ENCODE data around the gene IP6K3. TPM values are rescaled to one million over a fixed set of nuclear protein-coding genes. Genes with fewer than 3 reads are reported as not detected.
A peak's percentile ranks its signal among the peaks of the same experiment; 100 is the strongest.

The IP6K3 gene
- total RNA-seq, 5 donors from 2014 or later (not counting 1 experiment from before 2014, with no cell fraction given), result not detected

GRCh38 chr6:33744895-33745546 is 1.7 kb downstream of the IP6K3 start:
- ATAC-seq (replicated peaks in 1 of 4) (peak in 1 of 4 experiments; percentile 20), DNase-seq (no peak)
- Mint-ChIP-seq H3K27ac (no peak overlapping the region), H3K4me1 (peaks cover 2 to 8% (median 3%) of the 10 kb centered on the region in 3 donors), H3K27me3 (peaks cover 18 to 26% of the 10 kb centered on the region in 2 donors), H3K36me3 (no peaks in the 10 kb centered on the region), H3K9me3 (no peaks in the 10 kb centered on the region), H3K4me3 (no peak overlapping the region)
- Histone ChIP-seq H3K27ac (ENCODE audit: low read length) (no peak overlapping the region), H3K36me3 (ENCODE audit: control insufficient read depth in 2 of 2, extremely low read depth in 1 of 2, insufficient read depth in 1 of 2, low read length in 1 of 2) (no peaks in the 10 kb centered on the region), H3K9me3 (no peaks in the 10 kb centered on the region), H3K4me3 (ENCODE audit: control insufficient read depth in 1 of 2, extremely low read depth in 1 of 2, low read length in 1 of 2) (no peak overlapping the region), H3K27me3 (replicated peaks in 1 of 2; ENCODE audit: control insufficient read depth in 2 of 2, extremely low read depth in 1 of 2, insufficient read depth in 2 of 2, low read length in 1 of 2) (peaks cover 0 to 39% of the 10 kb centered on the region in 2 experiments), H3K4me1 (ENCODE audit: control insufficient read depth in 1 of 2, extremely low read depth in 1 of 2, insufficient read depth in 2 of 2, low read length in 2 of 2) (peaks cover 0 to 6% of the 10 kb centered on the region in 2 experiments)
- 79% methylated on average over 10 of the region's 13 CpGs for WGBS (ENCODE audit: insufficient coverage)
- ChIA-PET POLR2A (no interaction called here), CTCF (interaction anchor here (0.6 to 1.4 kb wide), 6 partner anchors 34 to 315 kb away, joined by 3 to 4 read pairs (median 3); partner anchors contain the start of gene UQCC2 (in 1 of the 2))

GRCh38 chr6:33744001-33744848 is 2.5 kb downstream of the IP6K3 start:
- H3K27me3 Mint-ChIP-seq, result peaks cover 18 to 26% of the 10 kb centered on the region in 2 donors
- POLR2A ChIA-PET, result no interaction called here
- Histone ChIP-seq H3K27ac (ENCODE audit: low read length) (no peak overlapping the region), H3K4me3 (ENCODE audit: control insufficient read depth in 1 of 2, extremely low read depth in 1 of 2, low read length in 1 of 2) (no peak overlapping the region), H3K36me3 (ENCODE audit: control insufficient read depth in 2 of 2, extremely low read depth in 1 of 2, insufficient read depth in 1 of 2, low read length in 1 of 2) (no peaks in the 10 kb centered on the region), H3K27me3 (replicated peaks in 1 of 2; ENCODE audit: control insufficient read depth in 2 of 2, extremely low read depth in 1 of 2, insufficient read depth in 2 of 2, low read length in 1 of 2) (peaks cover 0 to 46% of the 10 kb centered on the region in 2 experiments), H3K9me3 (no peaks in the 10 kb centered on the region), H3K4me1 (ENCODE audit: control insufficient read depth in 1 of 2, extremely low read depth in 1 of 2, insufficient read depth in 2 of 2, low read length in 2 of 2) (peaks cover 0 to 6% of the 10 kb centered on the region in 2 experiments)
- H3K4me3 Mint-ChIP-seq, result no peak overlapping the region
- H3K9me3 Mint-ChIP-seq, result no peaks in the 10 kb centered on the region
- H3K36me3 Mint-ChIP-seq, result no peaks in the 10 kb centered on the region
- ATAC-seq (replicated peaks in 1 of 4) (peak; percentile 74 to 89 (median 78)), DNase-seq (peak; percentile 28 to 84 (median 63))
- H3K27ac Mint-ChIP-seq, result no peak overlapping the region
- 41% methylated on average over 7 of the region's 11 CpGs for WGBS (ENCODE audit: insufficient coverage)
- H3K4me1 Mint-ChIP-seq, result peaks cover 2 to 6% (median 3%) of the 10 kb centered on the region in 3 donors
- CTCF ChIA-PET, result interaction anchor here (0.5 to 1.4 kb wide), 10 partner anchors 10 to 314 kb away, joined by 3 to 5 read pairs (median 3); partner anchors contain the start of gene UQCC2 (in 1 of the 2)

GRCh38 chr6:33742837-33743236 is 3.9 kb downstream of the IP6K3 start:
- H3K4me3 ChIP-seq (ENCODE audit: control insufficient read depth in 1 of 2, extremely low read depth in 1 of 2, low read length in 1 of 2), result no peak overlapping the region
- H3K27ac ChIP-seq (ENCODE audit: low read length), result no peak overlapping the region
- Mint-ChIP-seq H3K27me3 (peaks cover 18 to 24% of the 10 kb centered on the region in 2 donors), H3K9me3 (no peaks in the 10 kb centered on the region), H3K4me1 (peaks cover 2 to 6% (median 3%) of the 10 kb centered on the region in 3 donors), H3K4me3 (no peak overlapping the region), H3K36me3 (no peaks in the 10 kb centered on the region), H3K27ac (no peak overlapping the region)
- peaks cover 0 to 6% of the 10 kb centered on the region in 2 experiments for H3K4me1 ChIP-seq (ENCODE audit: control insufficient read depth in 1 of 2, extremely low read depth in 1 of 2, insufficient read depth in 2 of 2, low read length in 2 of 2)
- CTCF ChIA-PET, result interaction anchor here (0.5 to 1.4 kb wide), 4 partner anchors 11 to 184 kb away, joined by 3 to 6 read pairs (median 4); partner anchors contain the start of gene UQCC2 (in 1 of the 2)
- no peaks in the 10 kb centered on the region for H3K9me3 ChIP-seq
- 76% methylated on average over 7 of the region's 7 CpGs for WGBS (ENCODE audit: insufficient coverage)
- POLR2A ChIA-PET, result no interaction called here
- DNase-seq (no peak), ATAC-seq (replicated peaks in 1 of 4) (no peak)
- peaks cover 0 to 49% of the 10 kb centered on the region in 2 experiments for H3K27me3 ChIP-seq (replicated peaks in 1 of 2; ENCODE audit: control insufficient read depth in 2 of 2, extremely low read depth in 1 of 2, insufficient read depth in 2 of 2, low read length in 1 of 2)
- H3K36me3 ChIP-seq (ENCODE audit: control insufficient read depth in 2 of 2, extremely low read depth in 1 of 2, insufficient read depth in 1 of 2, low read length in 1 of 2), result no peaks in the 10 kb centered on the region

- Mint-ChIP-seq H3K4me3 (no peak overlapping the region), H3K9me3 (no peaks in the 10 kb centered on the region), H3K4me1 (peaks cover 2 to 6% (median 3%) of the 10 kb centered on the region in 3 donors), H3K36me3 (no peaks in the 10 kb centered on the region), H3K27me3 (peaks cover 10 to 21% of the 10 kb centered on the region in 2 donors), H3K27ac (no peak overlapping the region)
- H3K9me3 ChIP-seq, result no peaks in the 10 kb centered on the region
- DNase-seq (no peak), ATAC-seq (replicated peaks in 1 of 4) (no peak)
- 72% methylated on average over 9 of the region's 9 CpGs for WGBS (ENCODE audit: insufficient coverage)
- H3K27me3 ChIP-seq (replicated peaks in 1 of 2; ENCODE audit: control insufficient read depth in 2 of 2, extremely low read depth in 1 of 2, insufficient read depth in 2 of 2, low read length in 1 of 2), result peaks cover 0 to 46% of the 10 kb centered on the region in 2 experiments
- CTCF ChIA-PET, result no interaction called here
- peaks cover 0 to 6% of the 10 kb centered on the region in 2 experiments for H3K4me1 ChIP-seq (ENCODE audit: control insufficient read depth in 1 of 2, extremely low read depth in 1 of 2, insufficient read depth in 2 of 2, low read length in 2 of 2)
- POLR2A ChIA-PET, result no interaction called here
- no peak overlapping the region for H3K4me3 ChIP-seq (ENCODE audit: control insufficient read depth in 1 of 2, extremely low read depth in 1 of 2, low read length in 1 of 2)
- no peak overlapping the region for H3K27ac ChIP-seq (ENCODE audit: low read length)
- no peaks in the 10 kb centered on the region for H3K36me3 ChIP-seq (ENCODE audit: control insufficient read depth in 2 of 2, extremely low read depth in 1 of 2, insufficient read depth in 1 of 2, low read length in 1 of 2)
These were observed 4.6 kb downstream of the IP6K3 start for GRCh38 chr6:33742092-33742491.

- no peak for DNase-seq
- Histone ChIP-seq H3K9me3 (no peaks in the 10 kb centered on the region), H3K4me1 (ENCODE audit: control insufficient read depth in 1 of 2, extremely low read depth in 1 of 2, insufficient read depth in 2 of 2, low read length in 2 of 2) (peaks cover 0 to 6% of the 10 kb centered on the region in 2 experiments), H3K36me3 (ENCODE audit: control insufficient read depth in 2 of 2, extremely low read depth in 1 of 2, insufficient read depth in 1 of 2, low read length in 1 of 2) (no peaks in the 10 kb centered on the region), H3K27ac (ENCODE audit: low read length) (no peak overlapping the region), H3K4me3 (ENCODE audit: control insufficient read depth in 1 of 2, extremely low read depth in 1 of 2, low read length in 1 of 2) (no peak overlapping the region), H3K27me3 (replicated peaks in 1 of 2; ENCODE audit: control insufficient read depth in 2 of 2, extremely low read depth in 1 of 2, insufficient read depth in 2 of 2, low read length in 1 of 2) (peaks cover 0 to 36% of the 10 kb centered on the region in 2 experiments)
- no peak for ATAC-seq (replicated peaks in 1 of 4)
- Mint-ChIP-seq H3K27ac (no peak overlapping the region), H3K9me3 (no peaks in the 10 kb centered on the region), H3K36me3 (no peaks in the 10 kb centered on the region), H3K4me1 (peaks cover 2 to 6% (median 3%) of the 10 kb centered on the region in 3 donors), H3K4me3 (no peak overlapping the region), H3K27me3 (peaks cover 10 to 20% of the 10 kb centered on the region in 2 donors)
- CTCF ChIA-PET, result no interaction called here
- 67% methylated on average over 1 of the region's 5 CpGs for WGBS (ENCODE audit: insufficient coverage)
- POLR2A ChIA-PET, result interaction anchor here in 1 of 2 donors (0.7 kb wide), 1 partner anchor 237 kb away, joined by 4 read pairs; no protein-coding TSS in a partner anchor
These were observed 5.9 kb downstream of the IP6K3 start for GRCh38 chr6:33740794-33741193.

- Histone ChIP-seq H3K36me3 (ENCODE audit: control insufficient read depth in 2 of 2, extremely low read depth in 1 of 2, insufficient read depth in 1 of 2, low read length in 1 of 2) (no peaks in the 10 kb centered on the region), H3K27ac (ENCODE audit: low read length) (no peak overlapping the region), H3K4me1 (ENCODE audit: control insufficient read depth in 1 of 2, extremely low read depth in 1 of 2, insufficient read depth in 2 of 2, low read length in 2 of 2) (peaks cover 0 to 6% of the 10 kb centered on the region in 2 experiments), H3K27me3 (replicated peaks in 1 of 2; ENCODE audit: control insufficient read depth in 2 of 2, extremely low read depth in 1 of 2, insufficient read depth in 2 of 2, low read length in 1 of 2) (peaks cover 0 to 36% of the 10 kb centered on the region in 2 experiments), H3K4me3 (ENCODE audit: control insufficient read depth in 1 of 2, extremely low read depth in 1 of 2, low read length in 1 of 2) (no peak overlapping the region), H3K9me3 (no peaks in the 10 kb centered on the region)
- ATAC-seq (replicated peaks in 1 of 4), result no peak
- no peak for DNase-seq
- no peak overlapping the region for H3K4me3 Mint-ChIP-seq
- ChIA-PET CTCF (no interaction called here), POLR2A (no interaction called here)
- peaks cover 10 to 18% of the 10 kb centered on the region in 2 donors for H3K27me3 Mint-ChIP-seq
- H3K9me3 Mint-ChIP-seq, result no peaks in the 10 kb centered on the region
- 77% methylated on average over 5 of the region's 6 CpGs for WGBS (ENCODE audit: insufficient coverage)
- H3K36me3 Mint-ChIP-seq, result no peaks in the 10 kb centered on the region
- H3K4me1 Mint-ChIP-seq, result peaks cover 2 to 6% (median 3%) of the 10 kb centered on the region in 3 donors
- H3K27ac Mint-ChIP-seq, result no peak overlapping the region
These were observed 6.5 kb downstream of the IP6K3 start for GRCh38 chr6:33740204-33740608.
